NB4 (cell line): ENCODE measurements around the gene NRG3.

Experiments
- POLR2A ChIP-seq: IDR thresholded peaks from 2 replicates; pipeline ENCODE4 v1.6.1; 2011; ENCODE audit warnings: mild to moderate bottlenecking; ENCODE audit not compliant: insufficient read length; ENCODE audit errors: extremely low read depth
- TF ChIP-seq, protein P1 (sequence below): IDR thresholded peaks from one replicate; pipeline ENCODE4 v1.5.1; 2012; ENCODE audit warnings: low read depth, low read length

DNA sequence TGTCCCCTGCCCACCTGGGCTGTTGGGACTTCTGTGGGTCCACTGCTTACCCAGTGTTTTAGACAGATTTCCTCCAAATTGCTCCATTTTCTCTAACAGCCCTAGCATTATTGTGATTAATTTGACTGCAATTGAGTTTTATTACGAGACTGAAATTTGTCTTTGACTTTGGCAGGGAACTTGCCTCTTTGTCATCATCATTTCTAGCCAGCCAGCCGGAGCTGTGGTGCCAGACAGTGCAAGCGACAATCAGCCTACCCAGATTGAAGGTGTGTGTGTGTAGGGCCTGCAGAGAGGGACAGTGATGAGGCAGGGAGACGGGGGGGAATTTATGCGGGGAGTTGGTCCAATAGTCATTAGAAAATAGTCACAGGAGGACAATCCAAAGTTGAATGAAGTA is 743.0 kb downstream of the NRG3 start:
- TF ChIP-seq, protein P1, sequence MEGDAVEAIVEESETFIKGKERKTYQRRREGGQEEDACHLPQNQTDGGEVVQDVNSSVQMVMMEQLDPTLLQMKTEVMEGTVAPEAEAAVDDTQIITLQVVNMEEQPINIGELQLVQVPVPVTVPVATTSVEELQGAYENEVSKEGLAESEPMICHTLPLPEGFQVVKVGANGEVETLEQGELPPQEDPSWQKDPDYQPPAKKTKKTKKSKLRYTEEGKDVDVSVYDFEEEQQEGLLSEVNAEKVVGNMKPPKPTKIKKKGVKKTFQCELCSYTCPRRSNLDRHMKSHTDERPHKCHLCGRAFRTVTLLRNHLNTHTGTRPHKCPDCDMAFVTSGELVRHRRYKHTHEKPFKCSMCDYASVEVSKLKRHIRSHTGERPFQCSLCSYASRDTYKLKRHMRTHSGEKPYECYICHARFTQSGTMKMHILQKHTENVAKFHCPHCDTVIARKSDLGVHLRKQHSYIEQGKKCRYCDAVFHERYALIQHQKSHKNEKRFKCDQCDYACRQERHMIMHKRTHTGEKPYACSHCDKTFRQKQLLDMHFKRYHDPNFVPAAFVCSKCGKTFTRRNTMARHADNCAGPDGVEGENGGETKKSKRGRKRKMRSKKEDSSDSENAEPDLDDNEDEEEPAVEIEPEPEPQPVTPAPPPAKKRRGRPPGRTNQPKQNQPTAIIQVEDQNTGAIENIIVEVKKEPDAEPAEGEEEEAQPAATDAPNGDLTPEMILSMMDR = no peak
- TF ChIP-seq POLR2A = no peak
